Mucosa of descending colon (tissue), 3 donors: ENCODE results near the gene CRYGB. TPM values are rescaled to one million over a fixed set of nuclear protein-coding genes. Genes with fewer than 3 reads are reported as not detected.

Experiments used
- ATAC-seq: fragments of 200-7000 bp; cut with Tn5 transposase; one replicate; pipeline ENCODE4 v1.9.1; 2020; ENCODE audit warnings: mild to moderate bottlenecking, moderate library complexity
- DNase-seq, 3 donors: peaks; one replicate each; pipeline ENCODE4 v3.0.0-alpha.2; 2020
- H3K36me3 ChIP-seq: fragments of 200-600 bp; one replicate; pipeline ENCODE4 v1.8.0; 2021; ENCODE audit warnings: low read depth, mild to moderate bottlenecking
- H3K4me1 ChIP-seq: fragments of 200-600 bp; one replicate; pipeline ENCODE4 v1.8.0; 2021; ENCODE audit warnings: low read depth, mild to moderate bottlenecking
- H3K4me3 ChIP-seq: fragments of 200-600 bp; one replicate; pipeline ENCODE4 v1.8.0; 2021; ENCODE audit warnings: mild to moderate bottlenecking
- H3K9me3 ChIP-seq: fragments of 200-600 bp; one replicate; pipeline ENCODE4 v1.8.0; 2021; ENCODE audit warnings: mild to moderate bottlenecking
- CTCF ChIP-seq: fragments of 200-600 bp; IDR thresholded peaks from one replicate; pipeline ENCODE4 v1.8.0; 2022; ENCODE audit warnings: antibody characterized with exemption, mild to moderate bottlenecking
- intact Hi-C, 2 donors: fragments of 100-400 bp; cut with DNase I in 1 of 2; cut with micrococcal nuclease in 1 of 2; formaldehyde crosslinking; loops; one replicate each; pipeline versions ENCODE4 v1.11.0 to v1.11.1; 2022; cut with DNase I, micrococcal nuclease
- long read RNA-seq, 2 donors: library from polyadenylated mRNA; unstranded; transcript quantifications; one replicate each; pipeline ENCODE4 v2.0.0, GENCODE V29; 2019 to 2021
- total RNA-seq, 3 donors: library from RNA; stranded (reverse); fragmentation: NEBNext Ultra II Directional in 2 of 3; extraction: Animal tissue kit (Norgen Biotek cat#: 25700) in 2 of 3; gene quantifications; one replicate each; pipeline versions ENCODE4 v1.2.1 to v1.2.4, GENCODE V29; 2021 to 2023
- donor health status: DM: no; HTN: no; CAD: no; lungs with moderate emphysema.
- donor health status: DM: no; HTN: no; CAD: no.
- donor health status: DM: no; HTN: yes; CAD: no.

The CRYGB gene
- not detected for total RNA-seq
- long read RNA-seq, donor 1: 0 reads
- long read RNA-seq, donor 2: 0 reads

- TF ChIP-seq CTCF: no peak
- Histone ChIP-seq H3K36me3 (no peaks in the 10 kb centered on the region), H3K4me3 (no peak within 1 kb of the TSS), H3K4me1 (no peaks in the 10 kb centered on the region), H3K9me3 (no peaks in the 10 kb centered on the region)
- DNase-seq (no peak), ATAC-seq (no peak)
- intact Hi-C loops: no loop called here
Measured at GRCh38 chr2:208146006-208146405, at the start of gene CRYGB. TSS of gene CRYGB (minus strand) at chr2:208146158. CDS start at chr2:208146120, 38 bp downstream.

GRCh38 chr2:208195531-208195930 lies 49.6 kb upstream of the CRYGB start:
- ATAC-seq (no peak), DNase-seq (no peak)
- intact Hi-C loops: no loop called here
- Histone ChIP-seq H3K36me3 (no peaks in the 10 kb centered on the region), H3K4me1 (no peaks in the 10 kb centered on the region), H3K4me3 (no peak overlapping the region), H3K9me3 (no peaks in the 10 kb centered on the region)
- no peak for TF ChIP-seq CTCF

- no peak for TF ChIP-seq CTCF
- H3K9me3 ChIP-seq: no peaks in the 10 kb centered on the region
- ATAC-seq (peak; percentile 19), DNase-seq (no peak)
- H3K4me3 ChIP-seq: no peak overlapping the region
- H3K36me3 ChIP-seq: no peaks in the 10 kb centered on the region
- intact Hi-C loops: no loop called here
- no peaks in the 10 kb centered on the region for H3K4me1 ChIP-seq
Measured at GRCh38 chr2:208192611-208193236, 46.8 kb upstream of the CRYGB start.

- ATAC-seq: no peak
- no peak for TF ChIP-seq CTCF
- DNase-seq: no peak
- H3K4me1 ChIP-seq: no peaks in the 10 kb centered on the region
- H3K9me3 ChIP-seq: no peaks in the 10 kb centered on the region
- intact Hi-C loops: no loop called here
- no peaks in the 10 kb centered on the region for H3K36me3 ChIP-seq
- H3K4me3 ChIP-seq: no peak within 1 kb of the TSS
Measured at GRCh38 chr2:208189810-208190503, 44.0 kb upstream of the CRYGB start, which contains the start of gene C2orf80. TSS of gene C2orf80 (minus strand) at chr2:208190030. CDS start at chr2:208186986, 3,044 bp downstream.

- H3K4me3 ChIP-seq: no peak overlapping the region
- H3K4me1 ChIP-seq: no peaks in the 10 kb centered on the region
- ATAC-seq (no peak), DNase-seq (no peak)
- H3K36me3 ChIP-seq: no peaks in the 10 kb centered on the region
- no peaks in the 10 kb centered on the region for H3K9me3 ChIP-seq
- intact Hi-C loops: no loop called here
- no peak for TF ChIP-seq CTCF
Measured at GRCh38 chr2:208189069-208189809, 43.3 kb upstream of the CRYGB start.
